Uterus (tissue), 4 donors: ENCODE measurements around the gene DDIT3. TPM values are rescaled to one million over a fixed set of nuclear protein-coding genes. Genes with fewer than 3 reads are reported as not detected.
"Not testable (repeated sequence)": the region's sequence is repeated elsewhere in the genome, so short reads cannot be mapped to it uniquely, and the experiment has no call there.

Experiments
- DNase-seq, 2 donors: peaks; one replicate each; pipeline ENCODE4 v3.0.0-alpha.2; 2019 to 2020
- H3K27ac ChIP-seq, 2 donors: fragments of 200-600 bp; sonication (generic); 1 replicate in 1 of 2; 2 replicates in 1 of 2; pipeline ENCODE4 v1.5.1; 2016 to 2018
- H3K27me3 ChIP-seq, 2 donors: fragments of 200-600 bp; sonication (generic); one replicate each; pipeline ENCODE4 v1.5.1; 2018 to 2019; ENCODE audit warnings: control low read depth in 1 of 2
- H3K36me3 ChIP-seq, 2 donors: fragments of 200-600 bp; sonication (generic); one replicate each; pipeline ENCODE4 v1.5.1; 2019; ENCODE audit warnings: control low read depth in 1 of 2
- H3K4me1 ChIP-seq, 2 donors: fragments of 200-600 bp; sonication (generic); one replicate each; pipeline ENCODE4 v1.5.1; 2018 to 2019; ENCODE audit warnings: control low read depth in 1 of 2
- H3K4me3 ChIP-seq, 2 donors: fragments of 200-600 bp; sonication (generic); 1 replicate in 1 of 2; 2 replicates in 1 of 2; pipeline ENCODE4 v1.5.1; 2018 to 2019; ENCODE audit warnings: mild to moderate bottlenecking in 1 of 2
- H3K9me3 ChIP-seq, 2 donors: fragments of 200-600 bp; sonication (generic); one replicate each; pipeline ENCODE4 v1.5.1; 2019; ENCODE audit warnings: control low read depth in 1 of 2
- CTCF ChIP-seq, 4 experiments: fragments of 200-600 bp in 2 of 4; fragments of 450-650 bp in 2 of 4; sonication (generic) in 2 of 4; IDR thresholded peaks; one replicate each; pipeline ENCODE4 v1.5.1; 2016 to 2019; ENCODE audit warnings: antibody characterized with exemption in 4 of 4, mild to moderate bottlenecking in 2 of 4, moderate library complexity in 1 of 4
- POLR2A ChIP-seq, 2 donors: fragments of 450-650 bp; IDR thresholded peaks; one replicate each; pipeline ENCODE4 v1.6.1; 2016; ENCODE audit warnings: antibody characterized with exemption in 2 of 2, mild to moderate bottlenecking in 1 of 2, moderate library complexity in 1 of 2
- intact Hi-C: fragments of 100-400 bp; cut with DNase I; formaldehyde crosslinking; loops from one replicate; pipeline ENCODE4 v1.15.1; 2023; ENCODE audit warnings: low total_unique reads
- total RNA-seq, 4 donors: library from RNA; depleted of rRNA in 3 of 4; stranded (reverse); fragments of >200 nt in 3 of 4; gene quantifications; one replicate each; pipeline versions ENCODE4 v1.1.0 to v1.2.4, GENCODE V29; 2014 to 2023
- donor health status: DM: yes; HTN: yes; CAD: no.

DDIT3 gene
- total RNA-seq, 4 donors from 2014 or later = 2.3 to 28.2 (median 9.8) TPM

- TF ChIP-seq CTCF (IDR thresholded peaks at IDR 0.05) = no peak
- TF ChIP-seq POLR2A (IDR thresholded peaks at IDR 0.05) = no peak
- Histone ChIP-seq H3K4me1 (no peaks in the 10 kb centered on the region), H3K9me3 (no peaks in the 10 kb centered on the region), H3K27me3 (no peaks in the 10 kb centered on the region), H3K27ac (no peak overlapping the region), H3K4me3 (no peak overlapping the region), H3K36me3 (no peaks in the 10 kb centered on the region)
- DNase-seq = no peak
- intact Hi-C loops = no loop called here
Observed at GRCh38 chr12:57500213-57500612, 20.1 kb downstream of the DDIT3 start.

- no peak for TF ChIP-seq CTCF (IDR thresholded peaks at IDR 0.05)
- TF ChIP-seq POLR2A (IDR thresholded peaks at IDR 0.05) = no peak
- H3K4me1 ChIP-seq = no peaks in the 10 kb centered on the region
- no peak overlapping the region for H3K27ac ChIP-seq
- H3K9me3 ChIP-seq = no peaks in the 10 kb centered on the region
- H3K27me3 ChIP-seq = no peaks in the 10 kb centered on the region
- H3K4me3 ChIP-seq = no peak overlapping the region
- intact Hi-C loops = no loop called here
- H3K36me3 ChIP-seq = no peaks in the 10 kb centered on the region
- DNase-seq = no peak
Observed at GRCh38 chr12:57498571-57498970, 21.7 kb downstream of the DDIT3 start.

GRCh38 chr12:57498132-57498502 lies 22.2 kb downstream of the DDIT3 start:
- no peak overlapping the region for H3K27ac ChIP-seq
- intact Hi-C loops = no loop called here
- TF ChIP-seq CTCF (IDR thresholded peaks at IDR 0.05) (no peak), POLR2A (IDR thresholded peaks at IDR 0.05) (no peak)
- DNase-seq = no peak
- no peak overlapping the region for H3K4me3 ChIP-seq
- no peaks in the 10 kb centered on the region for H3K36me3 ChIP-seq
- H3K9me3 ChIP-seq = no peaks in the 10 kb centered on the region
- no peaks in the 10 kb centered on the region for H3K4me1 ChIP-seq
- H3K27me3 ChIP-seq = no peaks in the 10 kb centered on the region

- Histone ChIP-seq H3K27ac (no peak overlapping the region), H3K9me3 (no peaks in the 10 kb centered on the region), H3K27me3 (no peaks in the 10 kb centered on the region), H3K4me3 (no peak overlapping the region), H3K36me3 (no peaks in the 10 kb centered on the region), H3K4me1 (no peaks in the 10 kb centered on the region)
- intact Hi-C loops = no loop called here
- no peak for DNase-seq
- TF ChIP-seq CTCF (IDR thresholded peaks at IDR 0.05) (no peak), POLR2A (IDR thresholded peaks at IDR 0.05) (no peak)
Observed at GRCh38 chr12:57497223-57498131, 22.8 kb downstream of the DDIT3 start.

- no peak overlapping the region for H3K4me3 ChIP-seq
- H3K4me1 ChIP-seq = no peaks in the 10 kb centered on the region
- no peak overlapping the region for H3K27ac ChIP-seq
- DNase-seq = no peak
- TF ChIP-seq POLR2A (IDR thresholded peaks at IDR 0.05) = no peak
- TF ChIP-seq CTCF (IDR thresholded peaks at IDR 0.05) = no peak
- no peaks in the 10 kb centered on the region for H3K36me3 ChIP-seq
- H3K27me3 ChIP-seq = no peaks in the 10 kb centered on the region
- H3K9me3 ChIP-seq = no peaks in the 10 kb centered on the region
- intact Hi-C loops = no loop called here
Observed at GRCh38 chr12:57496822-57497221, 23.5 kb downstream of the DDIT3 start.

GRCh38 chr12:57495051-57495701 lies 25.1 kb downstream of the DDIT3 start:
- H3K4me1 ChIP-seq, H3K36me3 ChIP-seq, H3K9me3 ChIP-seq, DNase-seq, H3K27me3 ChIP-seq, intact Hi-C loops, H3K4me3 ChIP-seq, H3K27ac ChIP-seq: not testable (repeated sequence)
